Raji (cell line): ENCODE data around the gene NCOR2.

Experiments used
- POLR2A ChIP-seq: IDR thresholded peaks from 2 replicates; pipeline ENCODE4 v1.6.1; 2011; ENCODE audit warnings: low read depth, low read length, control low read depth; ENCODE audit not compliant: insufficient read depth

NCOR2 gene

DNA sequence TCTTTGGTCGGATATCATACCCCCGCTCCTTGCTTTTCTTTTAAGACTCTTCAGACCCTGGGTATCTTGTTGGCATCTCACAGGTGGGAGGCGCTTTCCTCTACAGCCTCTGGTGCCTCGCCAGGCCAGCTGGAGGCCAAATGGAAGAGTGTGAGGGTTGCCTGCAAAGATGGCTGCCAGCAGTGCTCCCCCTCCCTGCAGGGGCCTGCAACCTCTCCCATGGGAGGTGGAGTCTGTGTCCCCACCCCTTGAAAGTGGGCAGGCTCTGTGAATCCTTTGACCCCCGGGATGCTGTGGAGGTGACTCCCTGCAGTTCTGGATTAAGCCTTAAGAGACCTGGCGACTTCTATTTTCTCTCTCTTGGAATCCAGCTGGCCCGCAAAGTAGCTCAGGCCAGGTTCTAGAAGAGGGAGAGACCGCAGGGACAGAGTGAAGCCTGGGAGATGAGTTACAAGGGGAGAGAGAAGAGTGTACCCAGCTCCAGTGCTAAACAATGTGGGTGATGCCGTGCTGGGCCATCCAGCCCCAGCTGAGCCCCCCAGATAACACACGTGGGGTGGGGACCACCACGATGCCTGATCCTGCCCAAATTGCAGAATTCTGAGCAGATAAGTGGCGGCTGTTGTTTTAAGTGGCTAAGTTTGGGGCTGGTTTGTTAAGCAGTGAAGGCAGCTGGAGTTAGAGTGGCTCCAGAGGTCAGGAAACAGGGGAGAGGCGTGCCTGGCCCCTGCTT is 37.9 kb upstream of the NCOR2 start:
- TF ChIP-seq POLR2A, result no peak

DNA sequence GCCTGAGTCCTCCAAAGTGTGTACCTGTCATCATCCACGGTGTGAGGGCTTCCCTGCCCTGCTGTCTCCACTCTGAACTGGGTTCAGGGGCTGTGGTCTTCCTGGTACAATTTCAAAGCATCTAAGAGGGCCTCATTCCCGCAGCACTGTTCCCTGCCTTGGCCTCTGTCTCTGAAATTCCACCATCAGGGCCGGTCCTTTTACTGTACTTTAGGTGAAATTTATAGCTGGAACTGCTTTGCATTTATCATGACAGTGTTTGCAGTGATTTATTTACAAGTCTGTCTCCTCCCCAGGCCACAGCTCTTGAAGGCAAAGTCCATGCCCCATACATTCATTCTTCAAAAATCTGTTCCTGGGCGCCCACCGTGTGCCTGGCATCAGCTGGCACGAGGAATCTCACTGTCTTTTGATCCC is 36.9 kb upstream of the NCOR2 start:
- no peak for TF ChIP-seq POLR2A

DNA sequence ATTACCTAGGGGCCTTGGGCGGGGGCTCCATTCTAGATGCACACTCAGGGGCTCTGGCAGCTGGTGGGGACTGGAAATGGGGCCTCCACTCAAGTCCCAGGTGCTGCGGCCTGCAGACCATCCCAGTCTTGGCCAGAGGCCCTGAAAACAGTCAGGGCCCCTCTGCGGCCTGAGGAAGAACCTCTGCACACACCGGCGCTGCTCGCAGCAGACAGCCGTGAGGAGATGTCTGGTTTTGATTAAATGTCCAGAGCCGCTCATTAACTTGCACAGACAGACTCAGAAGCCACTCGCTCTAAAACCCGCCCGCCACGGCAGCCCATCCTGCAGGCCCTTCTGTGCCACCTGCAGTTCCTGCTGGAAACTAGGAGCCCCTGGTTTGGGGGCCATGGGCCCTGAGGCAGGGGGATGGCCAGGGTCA is 36.4 kb upstream of the NCOR2 start:
- TF ChIP-seq POLR2A, result no peak

DNA sequence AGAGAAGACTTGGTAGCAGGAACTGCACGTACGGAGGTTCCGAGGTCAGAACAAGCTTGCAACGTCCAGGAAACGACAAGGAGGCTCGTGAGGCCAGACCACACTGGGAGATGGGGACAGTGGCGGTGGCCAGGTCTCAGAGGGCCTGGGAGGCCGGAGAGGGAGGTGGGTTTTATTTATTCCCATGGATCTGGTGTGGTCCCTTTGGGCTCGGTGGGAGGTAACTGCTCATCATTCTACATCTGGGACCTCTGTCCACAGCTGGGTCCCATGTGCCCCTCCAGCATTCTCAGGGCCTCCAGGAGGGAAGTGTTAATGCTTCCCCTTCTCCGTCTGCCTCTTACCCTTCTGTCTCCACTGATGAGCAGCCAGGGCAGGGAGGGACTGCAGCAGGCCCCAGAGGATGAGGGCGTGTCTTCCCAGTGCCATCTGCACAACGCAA is 35.7 kb upstream of the NCOR2 start:
- TF ChIP-seq POLR2A, result no peak

DNA sequence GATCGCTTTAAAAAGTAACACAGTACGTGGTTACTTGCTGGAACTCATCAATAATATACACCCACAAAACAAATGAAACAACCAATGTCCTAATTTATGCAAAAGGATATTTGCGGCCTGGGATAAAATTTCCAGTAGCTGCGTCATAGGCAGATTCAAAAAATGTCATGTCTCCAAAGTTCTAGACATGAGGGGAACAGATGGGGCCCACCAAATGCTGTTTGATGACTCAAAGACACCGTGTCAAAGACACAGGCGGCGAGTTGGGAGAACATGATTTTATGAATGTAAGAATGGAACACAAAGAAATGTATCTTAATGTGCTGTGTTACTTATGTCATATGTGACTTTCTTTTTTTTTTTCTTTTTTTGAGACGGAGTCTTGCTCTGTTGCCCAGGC is 34.3 kb upstream of the NCOR2 start:
- no peak for TF ChIP-seq POLR2A

DNA sequence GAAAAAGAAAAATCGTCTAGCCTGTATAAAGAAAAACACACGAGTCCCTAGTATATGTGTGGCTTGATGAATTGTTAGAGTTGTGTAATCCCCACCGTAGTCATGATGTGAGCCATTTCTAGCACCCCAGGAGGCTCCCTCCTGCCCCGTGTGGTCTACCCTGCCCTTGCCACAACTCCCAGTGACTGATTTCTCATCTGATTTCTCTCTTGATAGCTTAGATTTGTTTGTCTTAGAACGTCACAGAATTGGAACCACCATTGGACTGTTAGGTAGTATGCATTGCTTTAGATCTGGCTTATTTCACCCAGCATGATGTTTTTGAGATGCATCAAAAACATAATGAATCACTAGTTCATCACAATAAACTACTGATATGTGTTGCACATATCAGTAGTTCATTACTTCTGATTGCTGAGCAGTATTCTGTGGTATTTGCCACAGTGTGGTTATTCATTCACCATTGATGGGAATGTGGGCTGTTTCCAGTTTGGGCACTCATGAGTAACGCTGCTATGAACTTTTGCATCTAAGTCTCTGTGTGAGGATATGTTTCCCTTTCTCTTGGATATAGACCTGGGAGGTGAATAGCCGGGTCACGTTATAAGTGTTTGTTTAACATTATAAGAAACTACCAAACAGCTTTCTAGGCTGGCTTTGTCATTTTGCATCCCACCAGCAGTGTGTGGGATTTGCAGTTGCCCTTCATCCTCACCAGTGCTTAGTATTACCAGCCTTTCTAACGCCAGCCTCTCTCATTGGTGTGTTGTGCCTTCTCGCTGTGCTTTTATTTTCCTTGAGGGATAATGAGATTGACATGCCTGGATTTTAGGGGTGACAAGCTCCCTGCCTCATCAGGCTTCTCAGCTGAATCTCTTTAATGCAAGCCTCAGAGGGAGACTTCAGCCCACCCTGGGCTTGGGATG is 31.9 kb upstream of the NCOR2 start:
- TF ChIP-seq POLR2A, result no peak

DNA sequence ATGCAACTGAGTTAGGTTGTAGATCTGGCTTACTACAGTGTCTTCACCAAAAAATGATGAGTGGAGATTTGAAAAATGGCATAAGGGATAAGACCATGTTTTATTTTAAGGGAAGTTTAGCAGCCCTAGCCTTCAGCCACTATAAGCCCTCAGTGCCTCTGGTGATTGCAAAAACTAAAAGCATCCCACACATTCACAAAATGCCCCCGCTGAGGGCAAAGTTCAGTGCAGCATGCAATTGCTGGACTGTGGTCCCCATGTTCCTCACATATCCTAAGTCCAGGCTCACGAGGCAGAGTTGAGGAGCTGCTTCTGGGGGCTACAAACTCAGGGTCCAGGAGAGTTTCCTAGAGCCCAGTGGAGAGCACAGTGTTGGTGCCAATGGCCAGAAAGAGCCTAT is 29.6 kb upstream of the NCOR2 start:
- no peak for TF ChIP-seq POLR2A

DNA sequence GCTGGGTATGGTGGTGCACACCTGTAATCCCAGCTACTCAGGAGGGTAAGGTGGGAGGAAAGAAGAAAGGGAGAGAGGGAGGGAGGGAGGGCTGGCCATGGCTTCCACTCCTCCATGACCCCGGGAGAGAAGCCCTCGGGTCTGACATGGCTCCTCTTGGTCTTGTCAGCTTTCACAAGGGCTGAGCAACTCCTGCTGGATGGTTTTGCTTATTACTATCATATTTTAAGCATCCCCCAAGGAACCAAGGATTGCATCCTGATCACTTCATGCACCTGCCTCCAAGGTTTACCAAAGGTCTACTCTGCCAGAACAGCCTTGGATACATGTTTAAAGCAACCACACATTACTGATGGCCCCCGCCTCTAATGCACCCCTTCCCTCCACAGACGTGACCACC is 28.0 kb upstream of the NCOR2 start:
- TF ChIP-seq POLR2A, result no peak

DNA sequence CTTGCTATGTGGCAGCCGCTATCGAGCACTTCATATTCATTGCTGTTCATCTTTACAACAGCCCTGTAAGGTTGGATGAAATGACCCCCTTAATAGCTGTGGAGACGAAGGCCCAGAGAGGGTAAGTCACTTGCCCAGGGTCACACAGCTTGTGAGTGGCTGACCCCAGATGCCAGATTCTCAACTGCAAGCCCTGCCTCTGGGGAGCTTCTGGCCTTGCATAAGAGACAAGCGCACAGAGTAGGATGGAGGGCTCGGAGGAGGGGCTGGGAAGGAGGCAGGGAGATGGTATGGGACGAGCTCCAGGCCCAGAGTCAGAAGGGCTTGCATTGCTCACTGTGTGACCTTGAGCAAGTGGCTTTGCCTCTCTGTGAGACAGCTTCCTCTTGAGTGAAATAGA is 27.4 kb upstream of the NCOR2 start:
- TF ChIP-seq POLR2A, result no peak

DNA sequence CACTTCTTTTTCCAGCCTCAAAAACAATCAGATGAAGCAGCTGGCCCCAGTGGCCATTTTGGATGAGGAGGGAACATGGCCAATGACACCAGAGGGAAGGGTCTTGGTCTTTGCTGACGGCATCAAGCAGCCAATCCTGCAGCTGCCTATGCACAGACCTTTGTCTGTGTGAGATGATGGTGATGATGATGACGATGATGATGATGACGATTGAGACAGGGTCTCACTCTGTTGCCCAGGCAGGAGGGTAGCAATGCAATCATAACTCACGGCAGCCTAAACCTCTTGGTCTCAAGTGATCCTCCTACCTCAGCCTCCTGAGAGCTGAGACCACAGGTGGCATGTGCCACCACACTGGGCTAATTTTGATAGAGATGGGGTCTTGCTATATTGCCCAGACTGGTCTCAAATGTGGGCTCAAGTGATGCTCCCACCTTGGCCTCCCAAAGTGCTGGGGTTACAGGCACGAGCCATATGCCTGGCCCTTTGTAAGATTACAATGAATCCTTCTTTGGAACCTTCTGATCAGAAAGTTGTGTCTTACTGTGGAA is 26.5 kb upstream of the NCOR2 start:
- no peak for TF ChIP-seq POLR2A

DNA sequence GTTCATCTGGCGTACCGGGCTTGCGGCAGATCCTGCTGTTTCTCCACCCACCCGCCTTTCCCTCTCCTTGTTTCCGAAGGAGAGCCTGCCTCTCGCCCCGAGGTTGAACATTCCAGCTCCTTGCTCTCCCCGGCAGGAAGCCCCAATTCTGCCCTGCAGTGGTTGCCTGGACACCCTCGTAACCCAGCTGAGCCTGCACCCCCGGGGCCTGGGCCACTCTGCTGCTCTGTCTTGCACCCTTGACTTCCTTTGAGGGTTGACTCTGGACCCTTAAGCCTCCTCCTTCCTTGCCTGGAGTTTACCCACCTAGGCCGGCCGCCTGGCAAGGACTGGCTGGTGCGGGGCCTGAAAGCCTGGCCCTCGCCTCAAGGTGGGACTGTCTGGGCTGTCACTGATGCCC is 25.8 kb upstream of the NCOR2 start:
- no peak for TF ChIP-seq POLR2A

DNA sequence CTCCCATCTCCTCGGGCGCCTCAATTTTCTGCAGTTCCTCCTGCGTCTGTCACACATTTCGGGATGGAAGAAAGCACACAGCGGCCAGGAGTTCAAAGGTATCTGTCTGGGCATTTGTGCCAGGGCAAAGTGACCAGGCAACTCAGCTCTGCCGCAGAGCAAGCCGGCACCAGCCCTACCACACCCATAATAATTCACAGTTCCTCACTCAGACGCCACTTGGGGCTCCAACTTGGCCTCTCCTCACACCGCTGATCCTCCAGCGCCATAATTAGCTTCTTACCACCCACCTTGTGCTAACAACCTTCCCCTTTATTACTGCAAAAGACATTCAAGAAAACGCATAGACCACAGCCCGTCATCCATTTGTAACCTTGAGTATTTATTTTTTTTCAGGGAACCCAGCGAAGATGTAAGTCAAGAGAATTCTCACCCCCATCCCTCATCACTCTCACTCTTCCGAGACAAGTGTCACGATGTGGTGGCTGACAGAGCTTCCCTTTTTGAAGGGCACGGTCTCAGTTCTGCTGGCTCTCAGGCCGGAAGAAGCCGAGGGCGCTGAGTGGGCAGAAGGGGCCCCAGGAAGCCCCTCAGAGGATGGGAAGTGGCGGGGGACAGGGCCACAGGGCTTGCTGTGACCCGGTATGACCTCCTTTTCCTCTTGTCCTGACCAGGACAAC is 25.2 kb upstream of the NCOR2 start:
- TF ChIP-seq POLR2A, result no peak

DNA sequence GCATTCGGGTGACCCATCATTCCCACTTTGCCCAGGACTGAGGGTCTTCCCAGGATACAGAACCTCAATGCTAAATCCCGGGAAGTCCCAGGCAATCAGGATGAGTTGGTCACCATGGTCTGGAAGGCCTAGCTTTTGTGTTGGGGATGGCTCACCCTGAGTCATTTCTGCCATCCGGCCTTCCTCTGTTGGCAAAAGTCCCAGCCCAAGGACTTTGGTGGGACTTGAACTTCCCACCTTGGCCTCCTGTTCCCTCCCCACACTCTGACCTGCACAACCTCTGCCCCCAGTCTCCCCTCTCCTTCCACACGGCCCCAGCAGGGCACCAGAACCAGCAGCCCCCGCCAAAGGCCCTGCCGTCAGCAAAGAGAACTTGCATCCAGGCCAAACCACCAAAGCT is 24.6 kb upstream of the NCOR2 start:
- TF ChIP-seq POLR2A, result no peak

DNA sequence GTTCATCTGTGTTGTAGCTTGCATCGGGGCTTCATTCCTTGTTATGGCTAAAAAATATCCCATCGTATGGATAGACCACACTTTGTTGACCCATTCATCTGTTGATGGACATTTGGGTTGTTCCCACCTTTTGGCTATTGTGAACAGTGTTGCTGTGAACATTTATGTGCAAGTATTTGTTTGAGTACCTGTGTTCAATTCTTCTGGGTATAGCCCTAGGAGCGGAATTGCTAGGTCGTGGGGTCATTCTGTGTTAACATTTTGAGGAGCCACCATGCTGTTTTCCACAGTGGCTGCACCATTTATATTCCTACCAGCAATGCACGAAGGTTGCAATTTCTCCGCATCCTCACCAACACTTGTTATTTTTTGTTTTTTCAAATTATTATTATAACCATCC is 23.0 kb upstream of the NCOR2 start:
- TF ChIP-seq POLR2A, result no peak

DNA sequence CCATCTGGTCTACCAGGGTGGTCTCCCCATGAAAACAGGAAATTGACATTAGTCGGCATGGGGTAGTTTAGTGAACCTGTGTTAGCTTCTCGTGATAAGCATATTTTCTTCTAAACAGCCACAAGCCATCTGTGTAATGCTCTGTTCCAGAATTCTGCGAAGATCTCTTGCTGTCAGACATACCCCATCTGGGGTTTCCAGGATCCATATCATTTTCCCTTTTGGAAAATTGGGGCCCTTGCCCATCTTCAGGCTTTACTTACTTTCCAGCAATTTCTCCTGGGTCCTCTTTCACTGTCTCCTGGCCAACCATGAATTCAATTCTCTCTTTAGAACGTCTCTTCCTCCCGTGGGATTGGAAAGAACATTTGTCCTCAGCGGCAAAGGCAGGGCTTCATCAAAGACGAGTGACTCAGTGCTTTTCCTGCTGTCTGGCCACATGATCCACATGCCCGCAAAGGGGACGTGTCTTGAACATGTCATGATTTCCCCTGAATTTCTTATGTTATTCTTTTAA is 21.4 kb upstream of the NCOR2 start:
- no peak for TF ChIP-seq POLR2A
